Large intestine (tissue), 3 donors: ENCODE data around the gene TUBA3D. TPM values are rescaled to one million over a fixed set of nuclear protein-coding genes. Genes with fewer than 3 reads are reported as not detected.
"Not testable (repeated sequence)": the region's sequence is repeated elsewhere in the genome, so short reads cannot be mapped to it uniquely, and the experiment has no call there.

Experiments used
- DNase-seq, 2 donors: peaks; one replicate each; pipeline versions ENCODE4 v3.0.0 to v3.0.0-alpha.2; 2013
- H3K27ac ChIP-seq: one replicate; pipeline ENCODE4 v1.5.1; 2013; ENCODE audit warnings: low read length
- H3K27me3 ChIP-seq: 2 replicates; pipeline ENCODE4 v1.6.1; 2013; ENCODE audit warnings: low read length; ENCODE audit not compliant: control insufficient read depth, insufficient read depth
- H3K36me3 ChIP-seq: 2 replicates; pipeline ENCODE4 v1.6.1; 2013; ENCODE audit warnings: low read length; ENCODE audit not compliant: control insufficient read depth, insufficient read depth
- H3K4me1 ChIP-seq: one replicate; pipeline ENCODE4 v1.6.1; 2013; ENCODE audit warnings: low read length; ENCODE audit not compliant: control insufficient read depth, insufficient read depth
- H3K4me3 ChIP-seq: one replicate; pipeline ENCODE4 v1.5.1; 2013; ENCODE audit warnings: low read length
- H3K9me3 ChIP-seq: one replicate; pipeline ENCODE4 v1.6.1; 2013; ENCODE audit warnings: mild to moderate bottlenecking, low read depth, low read length, moderate library complexity; ENCODE audit not compliant: control insufficient read depth
- WGBS: methylation state at CpG from one replicate; pipeline ENCODE4 v1.1.5; 2013; ENCODE audit warnings: low lambda C conversion rate; ENCODE audit not compliant: insufficient coverage; 5-methylcytosine and 5-hydroxymethylcytosine counted together
- polyA plus RNA-seq: library from polyadenylated mRNA; unstranded; fragments of 120-200 nt; gene quantifications from one replicate; pipeline ENCODE4 v1.2.1, GENCODE V29; 2013

The TUBA3D gene
- polyA plus RNA-seq, 1 donor = 0.99 TPM

GRCh38 chr2:131493199-131493968, 17.5 kb downstream of the TUBA3D start:
- WGBS = no CpG with 5 or more reads among the region's 40 CpGs
- peaks cover 12% of the 10 kb centered on the region for H3K4me1 ChIP-seq
- peak overlapping the region; percentile 85 for H3K27ac ChIP-seq
- no peaks in the 10 kb centered on the region for H3K27me3 ChIP-seq
- H3K9me3 ChIP-seq = no peaks in the 10 kb centered on the region
- peaks cover 15% of the 10 kb centered on the region for H3K36me3 ChIP-seq
- DNase-seq = peak in 1 of 2 donors; percentile 19
- peak overlapping the region; percentile 95 for H3K4me3 ChIP-seq

GRCh38 chr2:131495506-131495905, 19.6 kb downstream of the TUBA3D start:
- not testable (repeated sequence) for DNase-seq, H3K27me3 ChIP-seq, H3K4me3 ChIP-seq, H3K9me3 ChIP-seq, H3K27ac ChIP-seq, H3K4me1 ChIP-seq
- H3K36me3 ChIP-seq = peaks cover 15% of the 10 kb centered on the region
- no CpG with 5 or more reads among the region's 1 CpG for WGBS

DNA sequence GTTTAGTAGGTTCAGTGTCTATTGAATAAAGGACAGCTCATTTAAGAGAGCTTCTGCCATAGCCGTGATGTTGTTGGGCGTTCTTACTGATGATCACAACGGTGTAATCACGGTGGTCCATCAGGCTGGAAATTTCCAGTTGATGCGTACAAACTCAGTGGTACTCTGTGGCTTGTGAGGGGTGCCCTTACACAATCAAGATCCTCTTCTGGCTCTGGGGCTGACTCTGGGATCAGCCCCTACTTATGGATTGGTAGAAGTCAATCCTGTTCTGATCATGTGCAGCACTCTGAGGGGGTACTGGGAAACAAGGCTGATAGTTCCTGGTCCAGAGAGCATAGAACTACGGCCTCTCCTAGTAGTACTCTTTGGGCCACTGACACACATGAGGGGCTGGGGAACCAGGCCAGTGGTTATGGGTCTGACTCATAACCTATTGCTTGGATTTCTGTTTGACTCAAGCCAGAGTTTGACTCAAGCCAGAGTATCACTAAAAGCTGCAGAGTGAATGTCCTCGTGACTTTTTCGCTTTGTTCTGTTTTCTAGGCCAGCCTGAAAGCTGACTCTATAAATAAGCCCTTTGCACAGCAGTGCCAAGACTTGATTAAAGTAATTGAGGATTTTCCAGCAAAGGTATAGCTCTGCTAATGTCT, 22.5 kb downstream of the TUBA3D start:
- H3K4me3 ChIP-seq, H3K9me3 ChIP-seq, H3K4me1 ChIP-seq, H3K27me3 ChIP-seq, DNase-seq, H3K27ac ChIP-seq: not testable (repeated sequence)
- no CpG with 5 or more reads among the region's 8 CpGs for WGBS
- peaks cover 35% of the 10 kb centered on the region for H3K36me3 ChIP-seq

GRCh38 chr2:131503587-131503986, 27.7 kb downstream of the TUBA3D start:
- DNase-seq, H3K27ac ChIP-seq, H3K27me3 ChIP-seq, H3K4me3 ChIP-seq, H3K4me1 ChIP-seq, H3K9me3 ChIP-seq: not testable (repeated sequence)
- WGBS = no CpG with 5 or more reads among the region's 4 CpGs
- peaks cover 57% of the 10 kb centered on the region for H3K36me3 ChIP-seq

- no CpG with 5 or more reads among the region's 7 CpGs for whole genome bisulfite sequencing
Measured at GRCh38 chr2:131504082-131504750, 28.3 kb downstream of the TUBA3D start.

DNA sequence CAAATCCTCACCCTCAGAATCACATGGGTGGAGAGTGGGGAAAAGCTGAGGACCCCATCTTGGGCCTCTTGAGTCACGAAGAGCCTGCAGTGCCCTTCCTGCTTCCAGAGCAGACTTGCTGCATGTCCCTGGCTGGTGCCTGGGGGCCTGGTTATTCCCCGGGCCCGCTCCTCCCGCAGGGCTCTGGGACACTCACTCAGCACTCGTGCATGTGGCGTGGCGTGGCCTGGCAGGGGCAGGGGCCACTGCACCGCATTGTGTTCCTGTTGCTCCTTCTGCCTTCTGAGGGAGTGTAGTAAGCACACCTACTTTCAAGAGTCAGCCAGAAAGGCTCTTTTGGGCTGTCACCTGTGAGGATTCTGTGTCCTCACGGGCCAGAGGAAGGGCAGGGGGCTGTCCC, 33.7 kb downstream of the TUBA3D start:
- Histone ChIP-seq H3K4me1 (no peaks in the 10 kb centered on the region), H3K9me3 (no peaks in the 10 kb centered on the region), H3K27me3 (no peaks in the 10 kb centered on the region), H3K36me3 (peaks cover 40% of the 10 kb centered on the region), H3K4me3 (no peak overlapping the region), H3K27ac (no peak overlapping the region)
- WGBS = no CpG with 5 or more reads among the region's 9 CpGs
- no peak for DNase-seq

More at GRCh38 chr2:131504082-131504750, 28.3 kb downstream of the TUBA3D start:
- peaks cover 55% of the 10 kb centered on the region for H3K36me3 ChIP-seq
- DNase-seq, H3K4me3 ChIP-seq, H3K27ac ChIP-seq, H3K9me3 ChIP-seq, H3K4me1 ChIP-seq, H3K27me3 ChIP-seq: not testable (repeated sequence)

DNA sequence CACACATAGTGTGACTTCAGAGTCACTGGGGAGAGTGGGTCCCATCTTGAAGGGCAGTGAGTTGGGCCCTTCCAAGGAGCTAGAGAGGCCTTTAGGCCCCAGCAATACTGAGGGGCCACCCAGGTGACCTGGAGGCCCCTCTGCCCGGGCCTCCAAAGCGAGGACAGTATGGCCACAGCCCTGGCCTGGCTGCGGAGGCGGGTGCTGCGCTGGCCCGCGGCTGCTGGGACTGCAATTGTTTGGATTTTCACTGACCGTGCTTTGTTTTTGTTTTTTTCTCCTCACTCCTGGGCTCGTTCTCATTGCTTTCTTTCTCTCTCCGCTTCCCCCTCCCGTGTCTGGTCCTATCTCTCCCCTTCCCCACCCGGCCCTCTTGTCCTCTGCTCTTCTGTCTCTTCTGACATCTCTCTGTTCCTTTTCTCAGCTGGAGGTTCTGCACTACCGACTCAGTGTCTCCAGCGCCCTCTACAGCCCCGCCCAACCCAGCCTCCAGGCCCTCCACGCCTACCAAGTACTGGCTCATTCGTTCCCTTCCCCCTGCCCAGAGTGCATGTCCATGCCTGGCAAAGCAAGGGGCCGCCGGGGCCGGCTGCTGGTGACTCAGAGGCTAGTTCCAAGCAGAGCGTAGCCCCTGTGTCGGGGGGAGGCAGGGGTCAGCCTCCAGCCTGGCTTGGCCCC, 35.5 kb downstream of the TUBA3D start:
- not testable (repeated sequence) for DNase-seq, H3K27me3 ChIP-seq, H3K27ac ChIP-seq, H3K4me1 ChIP-seq, H3K9me3 ChIP-seq, H3K4me3 ChIP-seq
- WGBS = 86% methylated on average over 3 of the region's 22 CpGs
- H3K36me3 ChIP-seq = peaks cover 33% of the 10 kb centered on the region

GRCh38 chr2:131511969-131512870, 36.3 kb downstream of the TUBA3D start:
- DNase-seq, H3K9me3 ChIP-seq, H3K27me3 ChIP-seq, H3K4me1 ChIP-seq, H3K27ac ChIP-seq, H3K4me3 ChIP-seq: not testable (repeated sequence)
- WGBS = no CpG with 5 or more reads among the region's 17 CpGs
- H3K36me3 ChIP-seq = peaks cover 32% of the 10 kb centered on the region

- H3K27ac ChIP-seq, H3K27me3 ChIP-seq, H3K4me1 ChIP-seq, DNase-seq, H3K9me3 ChIP-seq, H3K4me3 ChIP-seq: not testable (repeated sequence)
- WGBS = no CpG with 5 or more reads among the region's 15 CpGs
- H3K36me3 ChIP-seq = peaks cover 32% of the 10 kb centered on the region
Measured at GRCh38 chr2:131514408-131515166, 38.7 kb downstream of the TUBA3D start.
